ENCODE measurements around the gene FTSJ3. TPM values are rescaled to one million over a fixed set of nuclear protein-coding genes. Genes with fewer than 3 reads are reported as not detected.
"Not testable (repeated sequence)": the region's sequence is repeated elsewhere in the genome, so short reads cannot be mapped to it uniquely, and the experiment has no call there.

Gene FTSJ3
- total and polyA plus RNA-seq, 10 of the 15 experiments (the other 5 are each of a cell fraction or from before 2014, with no cell fraction given) = 17.2 to 79.2 (median 50.4) TPM

GRCh38 chr17:63843910-63844677 lies 16.6 kb upstream of the FTSJ3 start (continued):
- TF ChIP-seq, protein P1, sequence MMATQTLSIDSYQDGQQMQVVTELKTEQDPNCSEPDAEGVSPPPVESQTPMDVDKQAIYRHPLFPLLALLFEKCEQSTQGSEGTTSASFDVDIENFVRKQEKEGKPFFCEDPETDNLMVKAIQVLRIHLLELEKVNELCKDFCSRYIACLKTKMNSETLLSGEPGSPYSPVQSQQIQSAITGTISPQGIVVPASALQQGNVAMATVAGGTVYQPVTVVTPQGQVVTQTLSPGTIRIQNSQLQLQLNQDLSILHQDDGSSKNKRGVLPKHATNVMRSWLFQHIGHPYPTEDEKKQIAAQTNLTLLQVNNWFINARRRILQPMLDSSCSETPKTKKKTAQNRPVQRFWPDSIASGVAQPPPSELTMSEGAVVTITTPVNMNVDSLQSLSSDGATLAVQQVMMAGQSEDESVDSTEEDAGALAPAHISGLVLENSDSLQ (IDR thresholded peaks at IDR 0.05) = no peak
- TF ChIP-seq, protein P2, sequence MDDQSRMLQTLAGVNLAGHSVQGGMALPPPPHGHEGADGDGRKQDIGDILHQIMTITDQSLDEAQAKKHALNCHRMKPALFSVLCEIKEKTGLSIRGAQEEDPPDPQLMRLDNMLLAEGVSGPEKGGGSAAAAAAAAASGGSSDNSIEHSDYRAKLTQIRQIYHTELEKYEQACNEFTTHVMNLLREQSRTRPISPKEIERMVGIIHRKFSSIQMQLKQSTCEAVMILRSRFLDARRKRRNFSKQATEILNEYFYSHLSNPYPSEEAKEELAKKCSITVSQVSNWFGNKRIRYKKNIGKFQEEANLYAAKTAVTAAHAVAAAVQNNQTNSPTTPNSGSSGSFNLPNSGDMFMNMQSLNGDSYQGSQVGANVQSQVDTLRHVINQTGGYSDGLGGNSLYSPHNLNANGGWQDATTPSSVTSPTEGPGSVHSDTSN (IDR thresholded peaks at IDR 0.05; ENCODE audit: insufficient replicate concordance, low read depth, low read length) = no peak
- TF ChIP-seq GATAD2B (conservative IDR thresholded peaks at IDR 0.05; ENCODE audit: low read depth) = no peak
- no peak for TF ChIP-seq TCF12 (IDR thresholded peaks at IDR 0.05; ENCODE audit: low read depth, low read length)
- TF ChIP-seq NRF1 (conservative IDR thresholded peaks at IDR 0.05; ENCODE audit: low read depth, low read length) = no peak

- intact Hi-C loops (cut with micrococcal nuclease; ENCODE audit: unreplicated experiment) = loop anchor here (2.0 to 5.0 kb wide), 3 partner anchors 71 to 146 kb away; partner anchors contain the start of genes CCDC47, DDX42 and STRADA
- RAD21 ChIA-PET (ENCODE audit: unreplicated experiment) = interaction anchor here (0.6 to 1.2 kb wide), 6 partner anchors 85 to 231 kb away, joined by 3 to 8 read pairs (median 4); partner anchors contain the start of gene MAP3K3
- peak overlapping the region; percentile 86 for H3K4me3 ChIP-seq
- TF ChIP-seq ZNF384 (IDR thresholded peaks at IDR 0.05; ENCODE audit: borderline replicate concordance, low read depth, low read length) (peak; percentile 87), MTA2 (IDR thresholded peaks at IDR 0.05; ENCODE audit: low read depth) (peak; percentile 49), MLLT1 (IDR thresholded peaks at IDR 0.05) (peak; percentile 45; the same call in 1 of the 2 replicates), ZNF217 (IDR thresholded peaks at IDR 0.05) (peak; percentile 94), TAF1 (IDR thresholded peaks at IDR 0.05; ENCODE audit: borderline replicate concordance, low read depth, low read length) (peak; percentile 77), ZNF24 (IDR thresholded peaks at IDR 0.05) (peak; percentile 52; the same call in 1 of the 2 replicates), NBN (IDR thresholded peaks at IDR 0.05) (peak; percentile 36; the same call in 1 of the 2 replicates), CHD4 (IDR thresholded peaks at IDR 0.05) (peak; percentile 90; the same call in 1 of the 2 replicates), IKZF2 (IDR thresholded peaks at IDR 0.05) (peak in 1 of 2 experiments; percentile 17; a peak in 1 of 4 replicates), PML (IDR thresholded peaks at IDR 0.05; ENCODE audit: low read length) (peak; percentile 54; the same call in 1 of the 2 replicates), MEF2B (IDR thresholded peaks at IDR 0.05; ENCODE audit: partially characterized antibody, poor library complexity, severe bottlenecking) (peak; percentile 7), TCF12 (IDR thresholded peaks at IDR 0.05; ENCODE audit: low read depth, low read length) (peak; percentile 52; the same call in 1 of the 2 replicates), POLR2A (IDR thresholded peaks at IDR 0.05; ENCODE audit: low read depth, low read length) (peak; percentile 68), YY1 (IDR thresholded peaks at IDR 0.05; ENCODE audit: low read depth, low read length) (0 out of 2 replicates have a peak, but pooled peaks have one; percentile 1), POLR2AphosphoS5 (IDR thresholded peaks at IDR 0.05; ENCODE audit: low read length) (peak; percentile 68)
Observed at GRCh38 chr17:63843387-63843888, 16.0 kb upstream of the FTSJ3 start.

More at GRCh38 chr17:63843387-63843888, 16.0 kb upstream of the FTSJ3 start:
- not testable (repeated sequence) for H4K20me1 ChIP-seq (ENCODE audit: control insufficient read depth, insufficient read depth); H3K9me3 ChIP-seq (replicated peaks; ENCODE audit: control insufficient read depth, insufficient read depth, low read length); H3K36me3 ChIP-seq (ENCODE audit: control insufficient read depth in 2 of 2, insufficient read depth in 2 of 2, low read length in 1 of 2); H3K27me3 ChIP-seq (replicated peaks in 1 of 2; ENCODE audit: control insufficient read depth in 2 of 2, insufficient read depth in 2 of 2, low read length in 1 of 2)
- ATAC-seq = peak; percentile 59
- POLR2A ChIA-PET = interaction anchor here (0.6 to 3.5 kb wide), 27 partner anchors 9 to 1074 kb away, joined by 3 to 24 read pairs (median 4); partner anchors contain the start of genes CCDC47, DDX42, FTSJ3 and MAP3K3
- DNase-seq (ENCODE audit: low read depth, low spot score) = peak; percentile 53
- Histone ChIP-seq H3K4me2 (ENCODE audit: control insufficient read depth, insufficient read depth) (peak overlapping the region; percentile 86), H3K79me2 (ENCODE audit: control insufficient read depth, insufficient read depth, low read length) (peaks cover 41% of the 10 kb centered on the region), H3K4me1 (ENCODE audit: control insufficient read depth, insufficient read depth, low read length) (peaks cover 22% of the 10 kb centered on the region), H3K9ac (ENCODE audit: control insufficient read depth, insufficient read depth, low read length) (peak overlapping the region; percentile 83), H2AFZ (ENCODE audit: control insufficient read depth, low read depth, low read length) (peak overlapping the region; percentile 84), H3K27ac (ENCODE audit: control insufficient read depth, insufficient read depth) (peak overlapping the region; percentile 80)
- CTCF ChIA-PET = interaction anchor here (0.6 to 7.0 kb wide), 11 partner anchors 13 to 414 kb away, joined by 3 to 51 read pairs (median 4); no protein-coding TSS in a partner anchor
- in situ Hi-C loops (cut with MboI) = loop anchor here (10.0 to 25.0 kb wide), 2 partner anchors 406 to 661 kb away; partner anchors contain the start of genes CEP95, CYB561 and DDX5
- FAIRE-seq = peak; percentile 23
- 1% methylated on average over 18 of the region's 19 CpGs for WGBS (ENCODE audit: insufficient coverage, insufficient replicate concordance, low lambda C conversion rate, missing lambda C conversion rate)
- SMC1A ChIA-PET (ENCODE audit: uncharacterized antibody, unreplicated experiment) = interaction anchor here (0.5 to 2.0 kb wide), 4 partner anchors 15 to 286 kb away, joined by 3 to 8 read pairs (median 4); no protein-coding TSS in a partner anchor
- BruUV-seq (replicated peaks) = TSS peak; percentile 95
